NCI-H1105 (cell line): ENCODE results near the gene CLASRP.
A peak's percentile ranks its signal among the peaks of the same experiment; 100 is the strongest.

Experiments used
- DNase-seq: peaks from one replicate; lab custom pipeline; 2025; lab: John Stamatoyannopoulos, UW

Gene CLASRP

DNA sequence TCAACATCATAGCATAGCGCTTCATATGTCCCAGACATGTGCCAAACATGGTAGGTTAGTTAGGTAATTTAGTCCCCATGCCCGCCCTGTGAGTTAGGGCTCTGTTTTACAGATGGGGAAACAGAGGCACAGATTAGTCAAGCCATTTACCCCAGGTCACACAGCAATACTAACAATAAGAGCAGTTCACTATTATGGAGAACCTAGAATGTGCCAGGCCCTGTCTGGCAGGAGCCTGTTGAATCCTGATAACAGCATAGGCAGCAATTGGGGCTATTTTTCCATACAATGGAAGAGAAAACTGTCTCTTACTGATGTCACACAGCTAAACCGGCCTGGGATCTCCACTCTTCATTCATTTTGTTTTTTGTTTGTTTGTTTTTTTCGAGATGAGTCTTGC lies 47.6 kb downstream of the CLASRP start:
- no peak for DNase-seq

DNA sequence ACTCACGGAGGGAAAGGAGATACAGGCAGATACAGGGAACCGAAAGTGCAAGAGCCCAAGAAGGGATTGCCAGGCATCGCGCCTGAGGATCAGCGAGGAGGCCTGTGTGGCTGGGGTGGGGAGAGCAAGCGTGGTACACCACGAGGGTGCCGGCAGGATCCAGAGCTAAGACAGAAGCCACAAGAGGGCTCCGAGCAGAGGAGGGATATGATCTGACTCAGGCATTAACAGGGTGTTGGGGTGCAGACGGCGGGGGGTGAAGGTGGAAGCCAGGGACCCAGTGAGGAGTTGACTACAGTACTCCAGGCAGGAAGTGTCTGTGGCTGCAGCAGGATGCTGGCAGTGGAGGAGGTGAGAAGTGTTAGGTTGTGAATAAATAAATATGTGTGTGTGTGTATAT lies 48.7 kb downstream of the CLASRP start:
- no peak for DNase-seq

DNA sequence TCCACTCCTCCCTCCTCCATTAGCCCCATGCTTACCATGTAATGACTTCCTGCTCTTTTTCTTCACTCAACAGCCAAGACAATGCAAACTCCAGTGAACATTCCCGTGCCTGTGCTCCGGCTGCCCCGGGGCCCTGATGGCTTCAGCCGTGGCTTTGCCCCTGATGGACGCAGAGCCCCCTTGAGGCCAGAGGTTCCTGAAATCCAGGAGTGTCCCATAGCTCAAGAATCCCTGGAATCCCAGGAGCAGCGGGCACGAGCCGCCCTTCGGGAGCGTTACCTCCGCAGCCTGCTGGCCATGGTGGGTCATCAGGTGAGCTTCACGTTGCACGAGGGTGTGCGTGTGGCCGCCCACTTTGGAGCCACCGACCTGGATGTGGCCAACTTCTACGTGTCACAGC lies 51.2 kb downstream of the CLASRP start:
- no peak for DNase-seq

DNA sequence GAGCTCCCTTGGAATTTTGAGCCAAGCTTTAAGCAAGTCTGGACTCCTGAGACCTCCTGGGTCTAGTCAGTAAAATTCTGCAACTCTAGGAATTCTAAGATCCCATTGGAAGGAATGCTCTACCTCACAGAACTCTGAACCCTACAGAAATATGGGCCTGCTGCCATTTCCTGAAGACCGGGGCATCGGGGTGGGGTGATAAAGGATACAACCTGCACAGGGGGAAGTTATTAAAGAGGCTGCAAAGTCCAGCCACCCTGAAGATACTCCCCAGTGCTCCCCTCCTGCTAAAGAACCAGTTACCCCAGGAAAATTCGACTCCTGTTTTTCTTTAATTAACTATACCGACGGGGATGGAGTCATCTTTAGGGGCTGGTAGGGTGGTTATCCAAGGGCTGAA lies 51.8 kb downstream of the CLASRP start:
- DNase-seq = no peak

DNA sequence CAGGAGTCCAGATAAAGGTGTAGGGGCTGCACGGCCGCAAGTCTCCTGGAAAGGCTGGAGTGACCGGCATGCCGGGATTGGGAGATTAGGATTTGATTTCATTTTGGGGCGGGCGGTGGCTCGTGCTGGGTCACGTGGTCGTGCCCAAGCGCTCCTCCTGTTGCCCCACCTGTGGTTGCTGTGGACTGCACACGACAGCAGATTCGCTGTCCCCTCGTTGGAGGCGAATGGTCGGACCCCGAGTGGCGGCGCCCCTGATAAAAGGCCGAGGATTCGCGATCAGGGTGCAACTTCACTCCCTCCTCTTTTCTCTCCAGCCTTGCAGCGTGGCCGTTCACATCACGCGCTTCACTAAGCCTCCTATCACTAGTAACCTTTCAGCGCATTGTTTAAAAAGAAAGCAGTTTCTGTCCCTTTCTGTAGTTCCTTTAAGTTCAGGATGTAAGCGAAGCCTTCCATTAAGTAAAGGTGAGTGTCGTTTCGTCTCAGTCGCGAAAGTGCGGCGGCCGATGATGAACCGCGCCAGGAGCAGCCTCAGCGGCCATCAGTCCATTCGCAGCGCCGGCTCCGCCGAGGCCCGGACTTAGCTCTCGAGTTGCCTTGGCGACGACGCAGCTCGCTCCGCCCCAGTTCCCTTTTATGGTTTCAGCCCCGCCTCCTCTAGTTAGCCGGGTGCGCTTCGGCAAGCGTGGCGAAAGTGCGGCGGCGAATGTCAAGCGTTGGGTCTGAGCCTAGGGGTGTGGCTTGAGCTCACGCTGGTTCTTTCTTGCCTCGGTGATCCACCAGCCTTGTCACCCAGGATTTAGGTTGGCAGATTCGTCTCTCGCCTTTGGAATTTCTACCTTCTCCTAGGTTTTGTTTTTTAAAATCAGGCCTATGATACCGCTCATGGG lies 52.4 kb downstream of the CLASRP start:
- DNase-seq = peak; percentile 99

DNA sequence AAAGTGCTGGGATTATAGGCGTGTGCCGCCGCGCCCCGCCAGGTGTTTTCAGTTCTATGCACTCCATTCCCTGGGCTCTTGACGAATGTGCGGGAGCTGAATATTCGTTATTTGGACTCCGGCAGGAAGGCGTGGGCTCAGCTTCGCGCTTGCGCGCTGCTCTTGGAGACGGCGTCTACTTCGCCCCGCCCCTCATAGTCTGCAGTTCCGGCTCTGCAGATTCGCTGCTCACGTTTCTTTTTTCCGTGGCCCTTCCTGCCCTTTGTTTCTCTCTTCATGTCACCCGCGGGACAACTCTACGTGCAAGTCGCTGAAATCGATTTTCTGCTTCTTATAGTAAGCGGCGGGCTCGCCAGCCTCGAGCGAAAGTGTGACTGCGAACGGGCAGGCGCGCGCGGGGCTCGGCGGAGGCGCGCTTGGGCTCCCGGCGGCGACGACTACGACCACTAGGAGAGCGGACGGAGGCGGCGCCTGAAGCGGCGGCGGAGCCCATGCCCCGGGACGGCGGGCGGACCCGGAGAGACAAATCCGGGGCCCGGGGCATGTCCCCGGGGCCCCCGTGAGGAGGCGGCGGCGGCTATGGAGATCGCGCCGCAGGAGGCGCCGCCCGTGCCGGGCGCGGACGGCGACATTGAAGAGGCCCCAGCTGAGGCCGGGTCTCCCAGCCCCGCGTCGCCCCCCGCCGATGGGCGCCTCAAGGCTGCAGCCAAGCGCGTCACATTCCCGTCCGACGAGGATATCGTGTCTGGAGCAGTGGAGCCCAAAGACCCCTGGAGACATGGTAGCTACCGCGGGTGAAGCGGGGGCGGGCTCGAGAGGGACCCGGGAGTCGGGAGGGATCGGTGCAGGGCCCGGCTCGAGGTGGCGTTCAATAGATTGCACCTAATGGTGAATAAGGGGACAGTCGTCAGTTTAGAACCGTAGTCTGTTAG lies 54.2 kb downstream of the CLASRP start, which contains the start of gene PPP1R37:
TSS of gene PPP1R37 (plus strand) at position 433 of the 932 bp plus-strand sequence. CDS start at position 580, 147 bp downstream.
- DNase-seq = peak; percentile 97

DNA sequence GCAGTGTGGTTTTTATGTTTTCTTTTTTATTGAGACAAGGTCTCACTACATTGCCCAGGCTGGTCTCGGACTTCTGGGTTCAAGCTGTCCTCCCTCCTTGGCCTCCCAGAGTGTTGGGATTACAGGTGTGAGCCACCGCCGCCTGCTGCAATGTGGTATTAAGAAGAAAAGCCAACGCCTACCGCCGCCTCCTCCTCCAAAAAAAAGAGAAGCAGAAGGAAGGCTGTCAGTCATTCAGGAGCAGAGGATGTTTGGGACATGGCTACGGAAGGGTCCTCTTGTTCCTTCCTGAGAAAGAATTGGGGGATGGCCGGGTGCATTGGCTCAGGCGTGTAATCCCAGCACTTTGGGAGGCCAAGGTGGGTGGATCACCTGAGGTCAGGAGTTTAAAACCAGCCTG lies 55.3 kb downstream of the CLASRP start:
- no peak for DNase-seq

DNA sequence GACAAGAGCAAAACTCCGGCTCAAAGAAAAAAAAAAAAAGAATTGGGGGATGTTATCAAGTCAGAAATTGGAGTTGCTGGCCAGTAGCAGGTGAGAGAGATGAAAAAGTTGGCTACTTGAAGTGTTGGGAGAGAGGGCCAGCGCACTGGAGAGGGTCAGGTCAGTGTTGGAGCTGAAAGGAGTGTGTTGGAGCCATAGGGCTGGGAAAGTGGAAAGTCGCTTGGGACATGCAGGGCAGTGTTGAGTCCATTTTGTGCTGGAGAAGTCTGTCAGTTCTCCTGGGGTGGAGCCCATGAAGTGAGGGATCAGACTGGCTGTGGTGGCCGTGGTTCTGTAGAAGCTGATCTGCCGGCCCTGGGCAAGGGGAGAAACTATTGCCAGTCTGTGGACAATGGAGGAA lies 55.9 kb downstream of the CLASRP start:
- DNase-seq = no peak

DNA sequence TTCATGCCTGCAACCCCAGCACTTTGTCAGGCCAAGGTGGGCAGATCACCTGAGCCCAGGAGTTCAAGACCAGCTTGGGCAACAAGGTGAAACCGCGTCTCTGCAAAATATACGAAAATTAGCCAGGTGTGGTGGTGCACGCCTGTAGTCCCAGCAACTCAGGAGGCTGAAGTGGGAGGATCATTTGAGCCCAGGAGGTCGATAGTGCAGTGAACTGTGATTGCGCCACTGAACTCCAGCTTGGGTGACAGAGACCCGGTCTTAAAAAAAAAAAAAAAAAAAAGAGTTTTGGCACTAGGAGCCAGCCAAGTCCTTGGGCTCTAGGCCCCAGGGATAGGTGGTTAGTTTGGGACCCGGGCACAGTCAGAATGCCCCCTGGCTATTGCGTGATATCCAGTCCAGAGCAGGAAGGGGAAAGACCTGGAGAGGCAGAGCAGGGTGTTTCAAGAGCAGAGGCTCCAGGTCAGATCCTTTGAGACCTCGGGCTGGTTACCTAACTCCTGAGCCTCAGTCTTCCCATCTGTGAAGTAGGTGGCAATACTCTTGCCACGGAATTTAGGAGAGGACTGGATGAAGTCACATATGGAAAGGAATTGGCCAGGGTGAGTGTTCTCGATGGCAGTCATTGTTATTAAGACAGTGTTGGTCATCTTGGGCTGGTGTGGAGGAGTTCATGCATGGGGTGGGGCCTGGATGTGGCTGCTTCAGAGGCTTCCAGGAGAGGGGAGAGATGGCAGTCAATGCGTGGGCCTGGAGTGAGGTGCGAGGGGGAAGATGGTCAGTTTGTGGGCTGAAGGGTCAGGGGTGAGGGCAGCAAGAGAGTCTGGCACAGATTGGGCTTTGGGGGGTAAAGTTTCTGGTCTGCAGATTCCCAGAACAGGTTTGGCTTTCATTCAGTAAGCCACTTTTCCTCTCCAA lies 56.9 kb downstream of the CLASRP start:
- no peak for DNase-seq

DNA sequence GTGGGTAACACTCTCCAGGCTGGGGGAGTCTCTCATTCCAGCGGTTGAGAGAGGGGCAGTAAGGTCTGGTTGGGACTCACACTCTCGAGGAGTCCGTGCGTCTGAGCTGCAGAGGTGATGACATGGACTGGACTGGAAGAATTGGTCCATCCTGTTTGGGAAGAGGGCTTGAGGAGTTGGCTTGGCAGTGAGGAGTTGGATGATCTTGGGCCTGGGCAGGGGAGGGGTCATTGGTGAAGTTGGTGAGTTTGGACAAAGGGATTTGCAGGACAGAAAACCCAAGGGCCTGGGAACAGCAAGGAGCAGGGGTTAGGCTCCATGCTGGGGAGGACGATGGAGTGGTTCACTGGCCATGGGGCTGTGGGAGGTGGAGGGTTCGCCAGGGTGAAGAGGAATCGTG lies 57.9 kb downstream of the CLASRP start:
- DNase-seq = no peak

DNA sequence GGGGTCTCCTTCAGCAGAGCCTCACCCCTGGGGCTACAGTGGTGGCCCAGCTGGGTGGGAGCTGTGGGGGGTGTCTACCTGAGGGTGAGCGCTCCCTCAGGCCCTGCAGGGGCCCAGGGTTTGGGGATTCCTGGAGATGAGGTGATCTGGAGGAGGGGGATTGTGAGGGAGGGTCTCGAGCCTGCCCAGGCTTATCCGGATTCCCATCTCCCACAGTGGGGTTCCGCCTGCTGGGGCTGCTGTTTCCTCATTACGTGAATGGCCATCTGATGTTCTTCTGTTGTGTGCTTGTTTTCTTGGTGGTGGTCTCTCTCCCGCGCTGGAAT lies 58.6 kb downstream of the CLASRP start:
- DNase-seq = no peak

DNA sequence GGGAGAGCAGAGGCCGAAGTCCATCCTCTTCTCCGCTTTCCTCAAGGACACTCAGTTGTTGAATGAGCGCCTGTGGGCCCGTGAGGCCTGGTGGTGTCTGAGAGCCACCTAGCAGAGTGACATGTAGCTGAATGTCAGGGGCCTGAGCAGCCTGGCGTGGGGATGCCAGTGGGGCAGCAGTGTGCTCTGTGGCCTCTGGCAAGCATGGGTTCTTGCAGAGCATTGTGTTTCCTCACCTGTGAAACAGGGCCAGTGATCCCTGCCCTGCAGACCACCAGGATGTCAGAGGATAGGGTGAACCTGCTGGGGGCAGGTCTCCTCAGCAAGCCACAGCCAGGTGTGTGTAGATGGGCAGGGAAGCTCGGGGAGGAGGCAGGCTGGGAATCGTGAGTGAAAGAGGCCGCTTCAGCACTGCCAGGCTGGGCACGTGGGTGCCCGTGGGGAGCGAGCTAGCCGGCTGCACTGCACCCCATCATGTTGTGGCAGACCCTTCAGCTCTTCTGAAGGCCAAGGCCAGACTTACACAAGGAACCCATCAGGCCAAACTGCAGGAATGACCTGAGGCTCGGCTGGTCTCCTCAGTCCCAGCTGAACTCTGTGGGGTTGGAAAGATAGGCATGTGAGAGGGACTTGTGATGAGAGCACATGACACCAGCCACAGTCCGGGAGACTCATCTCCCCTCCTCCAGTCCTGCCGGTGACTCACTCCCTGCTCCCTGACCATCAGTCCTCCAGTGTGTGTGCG lies 59.1 kb downstream of the CLASRP start:
- DNase-seq = no peak

DNA sequence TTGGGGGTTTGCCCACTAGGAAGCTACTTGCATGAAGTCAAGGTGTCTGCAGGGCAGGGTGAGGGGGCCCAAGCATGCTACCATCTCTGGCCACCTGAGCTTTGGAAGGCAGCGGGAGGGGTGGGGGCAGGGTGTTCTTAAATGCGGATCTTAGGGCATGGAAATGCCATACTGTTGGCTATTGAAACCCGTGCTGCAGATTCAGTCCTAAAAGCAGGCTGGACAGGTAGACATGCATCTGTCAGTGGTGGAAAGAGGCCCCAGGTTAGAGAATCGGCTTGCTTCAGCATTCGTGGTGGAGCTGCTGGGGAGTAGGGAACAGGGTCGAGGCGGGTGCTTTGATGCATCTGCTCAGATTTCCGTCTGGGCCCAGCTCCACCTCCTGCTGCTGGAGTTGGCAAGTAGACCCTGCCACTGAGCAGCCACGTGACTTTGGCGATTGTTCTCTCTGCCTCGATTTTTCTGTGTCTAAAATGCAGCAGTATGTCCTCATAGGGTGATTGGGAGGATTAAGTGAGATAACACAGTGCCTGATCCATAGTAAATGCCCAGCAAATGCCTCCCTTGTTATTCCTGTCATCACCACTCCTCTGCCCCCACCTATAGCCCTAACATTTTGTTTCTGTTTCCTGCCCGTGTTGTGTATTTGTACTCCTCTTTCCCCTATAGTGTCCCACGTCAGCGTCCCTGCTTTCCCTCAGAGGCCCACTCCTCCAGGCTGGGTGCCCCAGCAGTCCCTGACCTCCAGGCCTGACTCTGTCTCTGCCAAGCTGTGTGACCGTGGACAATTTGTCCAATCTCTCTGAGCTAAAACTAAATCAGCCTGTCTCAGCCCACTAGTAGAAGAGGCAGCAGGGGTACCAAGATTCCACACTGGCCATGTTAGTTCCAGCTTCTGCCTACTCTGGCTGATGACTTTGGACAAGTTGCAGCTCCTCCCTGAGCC lies 59.9 kb downstream of the CLASRP start:
- no peak for DNase-seq

DNA sequence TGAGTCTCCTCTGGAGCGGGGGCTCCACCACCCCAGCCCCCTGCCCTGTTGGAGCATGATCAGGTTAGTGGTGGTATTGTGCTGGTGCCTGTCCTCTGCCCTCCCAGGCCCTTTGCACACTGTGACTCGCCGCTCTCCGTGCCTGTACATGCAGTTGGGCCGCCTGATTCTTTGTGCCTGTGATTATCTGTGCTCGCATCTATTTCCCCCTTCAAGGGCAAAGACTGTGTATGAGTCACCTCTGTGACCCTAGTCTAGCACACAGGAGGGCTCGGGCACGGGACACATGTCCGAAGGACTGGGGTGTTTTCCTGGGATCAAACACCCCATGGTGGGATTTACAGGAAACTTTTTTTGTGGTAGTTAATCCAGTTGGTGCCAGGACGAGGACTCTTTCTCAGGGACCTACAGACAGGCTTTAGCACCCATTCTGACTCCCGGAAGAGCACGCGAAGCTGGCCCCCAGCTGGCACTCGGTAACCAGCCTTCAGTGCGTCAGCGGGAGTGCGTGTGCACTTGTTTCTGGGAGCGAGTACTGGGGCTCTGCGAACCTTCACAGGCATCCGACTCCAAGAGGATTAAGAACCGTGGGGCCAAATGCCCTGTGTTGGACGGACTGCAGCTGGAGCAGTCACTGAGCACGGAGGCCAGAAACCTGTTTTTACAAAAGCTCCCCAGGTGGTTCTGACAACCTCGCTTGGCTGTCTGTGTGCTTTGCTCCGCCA lies 60.8 kb downstream of the CLASRP start:
- no peak for DNase-seq

DNA sequence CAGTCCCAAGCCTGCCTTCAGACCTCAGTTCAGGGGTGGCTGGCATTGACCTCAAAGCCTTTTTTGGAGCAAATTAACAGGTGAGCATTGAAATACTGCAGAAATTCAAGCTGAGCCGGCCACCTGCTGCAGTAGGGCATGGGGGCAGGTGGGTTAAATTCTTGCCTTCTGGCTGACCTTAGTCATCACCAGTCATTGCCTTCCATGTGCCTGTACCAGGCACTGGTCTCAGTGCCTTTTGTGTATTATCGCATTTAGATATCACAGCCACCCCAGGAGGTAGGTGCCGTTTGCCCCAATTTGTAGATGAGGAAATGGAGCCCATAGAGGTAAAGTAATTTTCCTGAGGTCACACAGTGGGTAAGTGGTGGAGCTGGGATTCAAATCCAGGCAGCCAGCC lies 61.4 kb downstream of the CLASRP start:
- DNase-seq = no peak

DNA sequence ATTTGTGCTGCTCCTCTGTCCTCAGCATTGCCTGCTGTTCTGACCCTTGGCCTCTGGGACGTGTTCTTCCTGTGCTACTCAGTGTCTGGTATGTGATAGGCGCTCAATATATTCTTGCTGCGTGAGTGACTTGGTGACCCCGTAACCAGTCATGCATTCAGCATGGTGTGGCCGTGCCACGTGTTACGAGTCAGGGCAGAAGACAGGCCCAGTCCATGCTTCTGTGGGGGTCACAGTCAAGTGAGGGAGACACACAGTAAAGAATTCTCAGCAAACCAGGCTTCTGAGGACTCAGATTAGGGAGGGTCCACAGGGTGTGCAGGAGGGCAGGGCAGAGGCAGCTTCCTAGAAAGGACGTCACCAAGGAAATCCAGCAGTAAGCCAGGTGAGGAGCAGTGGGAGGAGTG lies 62.0 kb downstream of the CLASRP start:
- DNase-seq = no peak

DNA sequence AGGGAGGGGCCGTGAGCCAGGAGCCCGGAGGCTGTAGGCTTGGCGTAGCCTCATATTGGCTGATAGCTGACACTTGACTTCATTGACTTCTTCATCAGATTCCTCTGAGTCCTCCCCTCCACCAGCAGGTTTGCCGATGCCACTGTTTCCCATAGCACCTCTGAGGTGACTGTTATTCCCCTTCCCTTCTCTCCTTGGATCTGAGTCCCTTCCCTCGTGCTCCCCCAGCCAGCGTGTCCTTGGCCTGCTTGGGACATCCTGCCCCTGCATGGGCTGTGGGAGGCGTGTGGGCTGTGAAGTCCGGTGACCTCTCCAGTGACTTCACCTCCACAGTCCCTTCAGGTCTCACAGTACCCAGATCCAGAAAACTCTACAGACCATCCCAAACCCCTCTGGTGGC lies 63.0 kb downstream of the CLASRP start:
- no peak for DNase-seq

DNA sequence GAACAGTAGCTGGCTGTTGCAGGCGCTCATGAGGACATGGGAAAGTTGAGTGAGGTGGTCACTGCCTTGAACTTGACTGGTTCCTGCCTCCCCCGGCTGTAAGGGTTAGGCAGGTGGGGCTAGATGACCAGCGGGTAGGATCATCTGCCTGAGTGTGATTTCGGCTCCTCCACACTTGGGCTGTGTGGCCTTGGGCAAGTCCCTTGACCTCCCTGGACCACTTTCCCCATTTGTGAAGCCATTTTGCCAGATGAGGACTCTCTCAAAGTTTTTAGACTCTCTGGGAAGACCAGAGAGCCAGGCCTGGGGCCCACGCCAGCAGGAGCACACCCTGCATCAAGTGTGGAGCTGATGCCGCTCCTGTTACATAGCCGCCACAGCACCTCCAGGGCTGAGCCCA lies 63.6 kb downstream of the CLASRP start:
- DNase-seq = no peak

DNA sequence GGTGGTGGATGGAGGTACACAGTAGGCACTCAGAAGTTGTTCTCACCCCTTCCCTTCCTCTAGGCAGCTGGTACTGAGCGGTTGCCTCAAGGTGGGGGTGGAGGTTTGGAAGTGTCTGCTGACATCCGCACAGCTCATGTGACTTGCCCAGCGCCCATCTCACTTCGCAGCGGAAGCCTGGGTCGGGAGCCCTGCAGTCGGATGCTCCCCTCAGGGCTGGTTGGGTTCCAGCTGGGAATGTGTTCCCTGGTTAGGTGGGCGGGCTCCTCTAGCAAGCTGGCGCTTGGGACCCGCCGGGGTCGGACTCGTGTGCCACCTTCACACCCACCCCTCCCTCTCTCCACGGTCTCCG lies 64.3 kb downstream of the CLASRP start:
- no peak for DNase-seq
